Effector memory CD4-positive, alpha-beta T cell (primary cell): Measurements from ENCODE around the gene FREM3.

Source experiments
- DNase-seq, 3 donors: peaks; one replicate each; pipeline ENCODE4 v3.0.0-alpha.2; 2020
- H3K27ac ChIP-seq: 2 replicates; pipeline ENCODE4 v1.7.0; 2013; ENCODE audit warnings: mild to moderate bottlenecking, low read length, moderate library complexity; ENCODE audit not compliant: insufficient read depth, poor library complexity, severe bottlenecking
- H3K27me3 ChIP-seq: replicated peaks from 2 replicates; pipeline ENCODE4 v1.7.0; 2013; ENCODE audit warnings: mild to moderate bottlenecking, low read length; ENCODE audit not compliant: insufficient read depth, control insufficient read depth, poor library complexity, severe bottlenecking
- H3K36me3 ChIP-seq: 2 replicates; pipeline ENCODE4 v1.7.0; 2013; ENCODE audit warnings: mild to moderate bottlenecking, low read length, moderate library complexity; ENCODE audit not compliant: control insufficient read depth, insufficient read depth
- H3K4me1 ChIP-seq: 2 replicates; pipeline ENCODE4 v1.7.0; 2013; ENCODE audit warnings: low read length, mild to moderate bottlenecking; ENCODE audit not compliant: control insufficient read depth, insufficient read depth, poor library complexity, severe bottlenecking
- H3K4me3 ChIP-seq: 2 replicates; pipeline ENCODE4 v1.7.0; 2013; ENCODE audit warnings: low read length, low read depth, mild to moderate bottlenecking; ENCODE audit not compliant: insufficient read depth, poor library complexity, severe bottlenecking
- H3K9me3 ChIP-seq: 2 replicates; pipeline ENCODE4 v1.7.0; 2013; ENCODE audit warnings: mild to moderate bottlenecking, low read length, moderate library complexity; ENCODE audit not compliant: control insufficient read depth

The FREM3 gene

DNA sequence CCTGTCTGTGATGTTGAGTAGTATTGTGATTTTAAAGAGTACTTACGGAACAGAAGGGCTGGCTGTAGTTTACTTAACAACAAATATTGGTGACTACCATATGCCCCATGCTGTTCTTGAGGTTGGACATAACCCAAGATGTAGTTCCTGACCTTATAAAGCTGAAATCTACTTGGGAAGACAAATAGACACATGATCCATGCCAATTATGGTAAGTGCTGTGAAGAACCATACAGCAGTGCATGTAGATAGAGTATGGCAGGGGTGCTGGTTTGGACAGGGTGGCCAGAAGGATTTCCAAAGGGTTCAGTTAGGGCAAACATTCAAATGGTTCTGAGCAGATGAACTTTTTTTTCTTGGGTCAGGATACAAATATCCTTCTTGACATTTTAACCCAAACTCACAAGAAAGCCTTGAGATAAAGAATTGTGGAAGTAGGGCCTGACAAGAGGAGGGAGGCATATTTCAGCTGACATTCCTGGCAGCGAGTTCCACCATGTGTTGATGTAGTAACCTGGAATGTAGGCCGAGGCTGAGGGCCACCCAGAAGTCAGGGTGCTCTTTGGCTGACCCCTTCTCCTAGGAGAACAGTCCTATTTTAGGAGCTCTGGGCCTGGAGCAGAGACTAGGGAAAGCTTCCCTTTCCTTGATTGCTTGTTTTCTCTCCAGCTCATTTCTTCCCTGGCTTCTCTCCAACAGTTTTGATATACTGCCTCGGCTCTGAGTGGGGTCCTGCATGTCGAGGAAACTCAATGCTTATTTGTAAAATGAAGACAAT lies 74.2 kb downstream of the FREM3 start:
- no peaks in the 10 kb centered on the region for H3K36me3 ChIP-seq
- H3K4me1 ChIP-seq, result no peaks in the 10 kb centered on the region
- no peak for DNase-seq
- H3K27ac ChIP-seq, result no peak overlapping the region
- H3K27me3 ChIP-seq, result no peaks in the 10 kb centered on the region
- no peaks in the 10 kb centered on the region for H3K9me3 ChIP-seq
- no peak overlapping the region for H3K4me3 ChIP-seq

DNA sequence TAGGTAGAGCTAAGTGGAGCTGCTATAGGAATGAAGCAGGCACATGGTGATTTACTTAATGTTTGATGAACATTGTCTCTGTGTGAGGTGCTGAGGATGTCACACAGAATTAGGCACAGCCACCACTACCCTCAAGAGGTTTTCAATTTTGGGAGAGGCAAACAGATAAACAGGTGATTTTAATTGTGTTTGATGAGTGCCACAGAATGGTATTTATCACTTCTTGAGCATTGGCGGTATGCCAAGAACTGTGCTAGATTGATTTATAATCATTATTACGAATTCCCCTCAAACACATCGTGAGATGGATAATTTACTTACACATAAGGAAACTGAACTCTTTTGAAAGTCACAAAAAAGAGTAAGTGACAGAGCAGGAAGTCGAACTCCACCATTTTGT lies 74.8 kb downstream of the FREM3 start:
- H3K36me3 ChIP-seq, result no peaks in the 10 kb centered on the region
- no peak for DNase-seq
- no peak overlapping the region for H3K4me3 ChIP-seq
- H3K4me1 ChIP-seq, result no peaks in the 10 kb centered on the region
- H3K27ac ChIP-seq, result no peak overlapping the region
- H3K27me3 ChIP-seq, result no peaks in the 10 kb centered on the region
- no peaks in the 10 kb centered on the region for H3K9me3 ChIP-seq

DNA sequence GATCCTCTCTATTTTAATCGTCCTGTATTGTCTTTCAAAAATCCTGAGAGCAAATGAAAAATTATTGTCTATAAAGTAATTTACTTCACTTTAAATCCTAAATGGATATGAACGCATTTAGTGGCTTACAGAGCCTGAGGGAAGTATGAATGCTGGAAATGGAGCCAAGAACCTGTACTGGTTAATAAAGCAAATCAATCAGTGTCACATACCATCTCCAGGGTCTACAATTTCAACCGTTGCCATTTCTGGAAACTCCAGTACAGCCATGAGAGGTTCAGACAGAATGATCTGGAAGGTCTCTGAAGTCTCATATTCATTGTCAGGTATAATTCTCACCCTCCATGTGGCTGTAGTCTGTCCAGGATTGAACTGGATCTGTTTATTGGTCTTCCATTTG lies 76.6 kb downstream of the FREM3 start:
- H3K27me3 ChIP-seq, result no peaks in the 10 kb centered on the region
- H3K4me3 ChIP-seq, result no peak overlapping the region
- DNase-seq, result no peak
- H3K36me3 ChIP-seq, result no peaks in the 10 kb centered on the region
- no peak overlapping the region for H3K27ac ChIP-seq
- no peaks in the 10 kb centered on the region for H3K4me1 ChIP-seq
- H3K9me3 ChIP-seq, result no peaks in the 10 kb centered on the region

DNA sequence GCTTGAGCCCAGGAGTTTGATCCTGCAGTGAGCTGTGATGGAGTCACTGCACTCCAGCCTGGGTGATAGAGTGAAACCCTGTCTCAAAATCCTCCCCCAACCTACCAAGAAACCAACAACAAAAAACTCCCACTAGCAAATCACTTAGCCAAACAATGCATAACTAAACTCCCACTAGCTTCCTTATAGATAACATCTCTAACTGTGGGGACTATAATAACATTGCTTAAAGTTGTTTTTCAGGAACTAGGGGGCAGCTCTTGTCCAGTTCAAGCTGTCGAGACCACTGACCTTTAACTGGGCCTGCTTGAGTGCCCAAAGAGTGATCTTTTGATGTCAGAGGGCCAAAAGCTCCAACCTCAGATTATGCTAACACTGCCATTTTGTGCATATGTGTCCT lies 81.7 kb downstream of the FREM3 start:
- DNase-seq, result no peak
- H3K27me3 ChIP-seq, result no peaks in the 10 kb centered on the region
- no peak overlapping the region for H3K4me3 ChIP-seq
- H3K4me1 ChIP-seq, result no peaks in the 10 kb centered on the region
- no peaks in the 10 kb centered on the region for H3K9me3 ChIP-seq
- no peak overlapping the region for H3K27ac ChIP-seq
- no peaks in the 10 kb centered on the region for H3K36me3 ChIP-seq

DNA sequence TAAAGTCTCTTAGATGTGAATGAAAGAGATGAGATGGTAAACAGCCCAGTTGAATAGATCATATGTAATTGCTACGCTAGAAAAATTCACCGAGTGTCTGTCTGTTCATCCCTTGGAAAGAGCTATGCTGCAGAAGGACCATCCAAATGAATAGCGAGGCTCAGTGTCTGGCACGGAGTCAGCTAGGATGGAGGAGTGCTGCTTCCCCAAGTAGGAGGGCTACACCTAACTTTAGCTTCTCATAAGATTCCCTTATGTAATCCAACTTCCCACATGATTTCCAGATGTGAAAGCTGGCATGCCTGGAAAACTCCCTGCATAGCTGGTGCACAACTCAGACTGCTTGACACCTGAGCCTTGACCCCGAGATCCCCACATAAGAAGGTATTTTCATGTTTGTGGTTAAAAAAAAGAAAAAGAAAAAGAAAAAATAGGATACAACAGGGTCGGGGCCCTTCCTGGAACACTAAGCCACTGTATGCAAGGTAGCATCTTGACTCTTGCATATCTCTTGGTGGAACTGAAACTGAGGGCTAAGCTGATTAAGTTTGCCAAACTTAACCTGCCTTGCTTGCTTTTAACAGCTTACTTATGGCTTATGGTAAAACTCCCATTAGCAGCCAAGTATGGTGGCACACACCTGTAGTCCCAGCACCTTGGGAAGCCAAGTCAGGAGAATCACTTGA lies 82.3 kb downstream of the FREM3 start:
- H3K4me3 ChIP-seq, result no peak overlapping the region
- no peaks in the 10 kb centered on the region for H3K36me3 ChIP-seq
- no peak for DNase-seq
- H3K9me3 ChIP-seq, result no peaks in the 10 kb centered on the region
- H3K27me3 ChIP-seq, result no peaks in the 10 kb centered on the region
- H3K27ac ChIP-seq, result no peak overlapping the region
- no peaks in the 10 kb centered on the region for H3K4me1 ChIP-seq

GRCh38 chr4:143616771-143617170 lies 83.7 kb downstream of the FREM3 start:
- Histone ChIP-seq H3K4me3 (no peak overlapping the region), H3K4me1 (no peaks in the 10 kb centered on the region), H3K27ac (no peak overlapping the region), H3K36me3 (no peaks in the 10 kb centered on the region), H3K9me3 (no peaks in the 10 kb centered on the region), H3K27me3 (no peaks in the 10 kb centered on the region)
- no peak for DNase-seq

DNA sequence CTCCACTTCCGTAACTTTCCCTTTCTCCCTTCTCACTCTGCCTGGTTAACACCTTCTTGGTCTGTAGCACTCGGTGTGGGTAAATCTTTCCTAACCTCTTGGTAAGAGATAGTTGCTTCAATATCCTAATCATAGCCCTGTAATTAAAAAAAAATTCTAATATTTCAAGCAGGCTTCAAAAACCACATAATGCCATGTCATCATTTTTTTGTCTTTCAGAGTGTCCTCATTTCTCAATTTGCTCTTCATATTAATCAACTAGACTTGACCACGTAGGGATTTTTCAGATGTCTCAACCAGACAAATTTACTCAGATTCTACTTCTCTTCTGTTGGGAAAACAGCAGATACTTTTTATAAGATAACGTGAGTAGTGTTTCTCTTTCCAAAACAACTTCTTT lies 91.0 kb downstream of the FREM3 start:
- Histone ChIP-seq H3K36me3 (no peaks in the 10 kb centered on the region), H3K9me3 (no peaks in the 10 kb centered on the region), H3K4me3 (no peak overlapping the region), H3K4me1 (no peaks in the 10 kb centered on the region), H3K27me3 (no peaks in the 10 kb centered on the region), H3K27ac (no peak overlapping the region)
- no peak for DNase-seq

GRCh38 chr4:143606480-143606879 lies 94.0 kb downstream of the FREM3 start:
- Histone ChIP-seq H3K36me3 (no peaks in the 10 kb centered on the region), H3K4me3 (no peak overlapping the region), H3K27ac (no peak overlapping the region), H3K4me1 (no peaks in the 10 kb centered on the region), H3K9me3 (no peaks in the 10 kb centered on the region), H3K27me3 (no peaks in the 10 kb centered on the region)
- no peak for DNase-seq

DNA sequence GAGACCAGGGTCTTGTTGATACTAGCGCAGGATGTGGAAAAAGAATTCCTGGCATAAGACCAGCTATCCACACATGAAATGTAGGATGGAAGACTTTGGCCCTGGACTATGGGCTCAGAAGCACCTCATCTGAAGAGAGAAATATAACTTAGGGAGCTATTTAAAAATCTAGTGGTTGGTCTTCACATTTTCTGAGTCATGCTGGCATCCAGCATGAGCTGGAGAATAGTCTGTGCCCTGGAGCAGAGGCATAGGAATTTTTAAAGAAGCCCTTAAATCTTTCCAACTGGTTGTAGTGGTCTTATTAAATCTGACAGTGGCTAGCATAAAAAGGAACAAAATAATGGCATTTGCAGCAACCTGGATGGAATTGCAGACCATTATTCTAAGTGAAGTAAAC lies 100.6 kb downstream of the FREM3 start:
- Histone ChIP-seq H3K36me3 (no peaks in the 10 kb centered on the region), H3K27me3 (no peaks in the 10 kb centered on the region), H3K9me3 (no peaks in the 10 kb centered on the region), H3K4me1 (no peaks in the 10 kb centered on the region), H3K27ac (no peak overlapping the region), H3K4me3 (no peak overlapping the region)
- DNase-seq, result no peak

- H3K27me3 ChIP-seq, result no peaks in the 10 kb centered on the region
- H3K9me3 ChIP-seq, result no peaks in the 10 kb centered on the region
- H3K36me3 ChIP-seq, result no peaks in the 10 kb centered on the region
- no peaks in the 10 kb centered on the region for H3K4me1 ChIP-seq
- no peak overlapping the region for H3K4me3 ChIP-seq
- no peak overlapping the region for H3K27ac ChIP-seq
- no peak for DNase-seq
These were observed 101.7 kb downstream of the FREM3 start for GRCh38 chr4:143598816-143599215.
